HS-27A (cell line): ENCODE measurements around the gene LRRC75B.
A peak's percentile ranks its signal among the peaks of the same experiment; 100 is the strongest.

ENCODE experiments used
- DNase-seq: peaks from one replicate; pipeline ENCODE4 v3.0.0-alpha.2; 2012; ENCODE audit warnings: low read depth, missing footprints

Gene LRRC75B

DNA sequence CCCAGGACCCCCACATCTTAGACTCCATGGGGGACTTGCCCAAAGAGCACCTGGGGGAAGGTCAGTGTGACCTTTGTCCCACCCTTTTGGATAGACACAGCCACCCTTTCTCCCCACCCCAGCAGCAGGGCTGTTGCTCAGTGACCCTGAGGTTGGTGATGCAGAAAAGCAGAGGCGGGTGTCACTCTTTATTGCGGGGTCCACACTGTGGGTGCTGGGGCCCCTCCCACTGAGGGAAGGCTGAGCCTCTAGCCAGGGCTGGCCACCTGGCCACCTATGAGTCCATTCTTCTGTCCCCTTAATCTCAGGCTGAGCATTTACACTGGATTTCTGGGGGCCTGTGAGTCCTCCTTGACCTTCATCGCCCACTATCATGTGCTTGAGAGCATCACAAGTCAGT lies 7.4 kb downstream of the LRRC75B start:
- no peak for DNase-seq

DNA sequence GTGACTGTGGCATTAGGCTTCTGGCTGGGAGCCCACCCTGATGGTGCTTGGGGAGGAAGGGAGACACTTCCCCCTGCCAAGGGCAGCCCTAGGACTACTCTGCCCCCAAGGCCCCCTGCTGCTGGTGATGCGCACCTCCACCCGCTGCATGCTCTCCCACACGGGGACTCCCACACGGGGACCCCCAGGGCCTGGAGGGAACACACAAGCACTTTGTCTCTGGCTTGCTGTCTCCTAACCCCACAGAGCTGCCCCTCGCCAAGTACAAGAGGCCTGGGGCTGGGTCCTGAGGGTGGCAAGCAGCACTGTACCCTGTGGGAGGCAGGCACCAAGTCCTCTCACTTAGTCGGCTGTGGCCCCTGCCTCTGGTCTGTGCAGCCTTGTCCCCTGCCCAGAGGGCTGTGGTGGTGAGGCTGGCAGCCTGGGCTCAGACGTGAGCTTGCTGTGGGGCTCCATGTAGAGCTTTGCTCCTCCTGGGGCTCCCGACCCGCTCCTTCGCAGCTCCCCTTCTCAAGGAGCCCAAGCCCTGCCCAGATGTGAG lies 7.9 kb downstream of the LRRC75B start:
- no peak for DNase-seq

GRCh38 chr22:24584166-24584790 lies 8.6 kb downstream of the LRRC75B start:
- no peak for DNase-seq

DNA sequence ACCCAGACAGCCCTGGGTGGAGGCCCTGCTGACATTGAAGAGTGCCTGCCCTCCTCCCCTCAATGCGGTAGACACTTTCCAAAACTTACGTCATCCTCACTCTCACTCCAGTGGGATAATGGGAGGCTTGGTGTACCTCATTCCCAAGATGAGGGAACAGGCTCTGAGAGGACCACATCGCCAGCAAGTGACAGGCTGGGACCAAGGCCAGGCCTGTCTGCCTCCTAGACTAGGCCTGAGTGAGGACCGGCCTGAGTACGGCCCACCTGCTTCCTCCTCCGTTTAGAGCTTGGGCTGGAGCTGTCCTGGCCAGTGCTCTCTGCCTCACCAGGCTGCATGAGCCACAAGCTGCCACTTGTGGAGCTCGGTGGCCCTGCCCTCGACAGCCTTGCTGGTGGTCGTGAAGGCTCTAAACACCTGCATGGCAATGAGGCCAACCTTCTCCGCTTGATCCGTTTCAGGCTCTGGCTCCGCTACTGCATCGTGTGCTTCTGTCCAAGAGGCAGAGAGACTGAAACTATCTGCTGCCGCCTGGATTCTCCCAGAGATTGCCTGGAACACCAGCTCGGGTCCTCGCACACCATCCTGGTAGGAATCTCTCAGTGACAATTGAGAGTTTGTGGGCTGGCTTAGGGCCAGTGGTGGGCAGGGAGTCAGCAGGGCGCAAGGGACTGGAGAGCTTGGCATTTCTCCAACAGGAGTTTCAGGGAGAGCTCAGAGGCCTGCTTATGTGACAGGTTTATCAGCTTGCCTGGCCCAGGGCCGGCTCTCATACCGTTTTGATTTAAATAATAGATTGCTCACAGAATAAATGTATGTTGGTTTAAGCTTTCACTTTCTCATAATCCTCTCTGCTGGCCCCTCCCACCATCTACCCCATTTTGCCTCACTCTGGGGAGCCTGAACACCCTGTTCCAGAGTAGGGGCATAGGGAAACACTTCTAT lies 9.4 kb downstream of the LRRC75B start:
- no peak for DNase-seq

DNA sequence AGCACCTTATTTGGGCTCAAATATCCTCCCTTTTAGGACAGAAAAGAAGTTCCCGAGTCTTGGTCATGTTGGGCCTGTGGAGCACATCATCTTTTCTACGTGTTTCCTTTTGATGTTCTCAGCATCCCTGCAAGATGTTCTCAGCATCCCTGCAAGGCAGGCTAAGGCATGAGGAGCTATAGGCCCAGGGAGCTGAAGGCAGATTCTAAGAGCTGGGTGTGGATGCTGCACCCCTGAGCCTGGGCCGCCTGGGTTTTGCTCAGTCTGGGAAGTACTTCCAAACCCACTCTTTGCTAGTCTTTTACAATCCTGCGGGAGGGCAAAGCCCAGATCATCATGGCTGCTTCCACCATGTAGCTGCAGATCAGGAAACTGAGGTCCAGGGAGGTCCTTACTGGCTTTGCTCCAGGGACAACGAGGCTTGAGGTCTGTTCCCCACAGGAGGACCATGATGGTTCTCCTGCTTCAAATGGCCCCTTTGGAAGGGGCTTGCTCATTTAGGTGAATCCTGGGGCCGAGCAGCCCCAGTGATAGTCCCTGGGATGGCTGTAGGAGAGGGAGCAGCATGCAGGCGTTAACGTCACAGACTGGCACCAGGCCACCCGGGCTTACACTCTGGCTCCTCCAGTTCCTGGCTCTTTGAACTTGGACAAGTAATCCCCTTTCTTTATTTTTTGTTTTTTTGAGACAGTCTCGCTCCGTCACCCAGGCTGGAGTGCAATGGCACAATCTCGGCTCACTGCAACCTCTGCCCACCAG lies 10.6 kb downstream of the LRRC75B start:
- no peak for DNase-seq

DNA sequence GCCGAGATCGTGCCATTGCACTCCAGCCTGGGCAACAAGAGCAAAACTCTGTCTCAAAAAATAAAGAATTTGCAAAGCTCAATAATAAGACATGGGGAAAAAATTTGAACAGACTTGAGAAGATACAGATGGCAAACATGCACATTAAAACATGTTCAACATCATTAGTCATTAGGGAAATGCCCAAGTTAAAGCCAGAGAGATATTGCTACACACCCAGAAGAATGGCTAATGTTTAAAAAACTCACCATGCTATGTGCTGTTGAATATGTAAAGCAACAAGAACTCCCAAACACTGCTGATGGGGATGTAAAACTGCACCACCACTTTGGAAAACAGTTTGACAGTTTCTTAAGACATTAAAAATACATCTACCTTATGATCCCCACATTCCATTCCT lies 12.6 kb downstream of the LRRC75B start:
- DNase-seq, result no peak

GRCh38 chr22:24579258-24579601 lies 13.6 kb downstream of the LRRC75B start:
- no peak for DNase-seq

- DNase-seq, result no peak
These were observed 14.3 kb downstream of the LRRC75B start for GRCh38 chr22:24578355-24579257.

GRCh38 chr22:24576778-24577177 lies 16.1 kb downstream of the LRRC75B start:
- DNase-seq, result no peak

DNA sequence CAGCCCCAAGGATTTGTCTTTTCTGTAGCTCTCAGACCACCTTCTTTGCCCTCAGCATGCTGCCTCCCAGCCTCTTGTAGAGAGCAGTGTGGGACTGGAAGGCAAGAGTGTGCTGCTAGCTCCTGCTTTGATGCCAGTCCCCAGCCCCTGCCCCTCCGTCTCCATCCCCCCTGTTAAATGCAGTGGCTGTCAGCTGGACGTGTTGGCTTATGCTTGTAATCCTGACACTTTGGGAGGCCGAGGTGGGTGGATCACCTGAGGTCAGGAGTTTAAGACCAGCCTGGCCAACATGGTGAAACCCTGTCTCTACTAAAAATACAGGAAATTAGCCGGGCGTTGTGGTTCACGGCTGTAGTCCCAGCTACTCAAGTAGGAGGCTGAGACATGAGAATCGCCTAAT lies 21.6 kb downstream of the LRRC75B start:
- DNase-seq, result no peak

DNA sequence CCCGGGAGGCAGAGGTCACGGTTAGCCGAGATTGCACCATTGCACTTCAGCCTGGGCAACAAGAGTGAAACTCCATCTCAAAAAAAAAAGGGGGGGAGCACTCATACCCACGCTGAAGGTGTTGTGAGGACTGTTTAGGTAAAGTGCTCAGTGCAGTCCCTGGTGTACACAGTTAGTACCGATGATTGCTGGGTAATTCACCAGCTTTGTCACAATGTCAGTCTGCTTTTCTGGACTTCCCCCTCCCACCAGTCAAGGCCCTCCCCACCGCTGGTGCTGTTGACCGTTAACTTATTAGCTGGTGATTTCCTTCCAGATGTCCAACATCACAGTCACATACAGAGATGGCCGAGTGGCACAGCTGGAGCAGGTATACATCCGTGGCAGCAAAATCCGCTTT lies 25.2 kb downstream of the LRRC75B start:
- DNase-seq, result no peak

DNA sequence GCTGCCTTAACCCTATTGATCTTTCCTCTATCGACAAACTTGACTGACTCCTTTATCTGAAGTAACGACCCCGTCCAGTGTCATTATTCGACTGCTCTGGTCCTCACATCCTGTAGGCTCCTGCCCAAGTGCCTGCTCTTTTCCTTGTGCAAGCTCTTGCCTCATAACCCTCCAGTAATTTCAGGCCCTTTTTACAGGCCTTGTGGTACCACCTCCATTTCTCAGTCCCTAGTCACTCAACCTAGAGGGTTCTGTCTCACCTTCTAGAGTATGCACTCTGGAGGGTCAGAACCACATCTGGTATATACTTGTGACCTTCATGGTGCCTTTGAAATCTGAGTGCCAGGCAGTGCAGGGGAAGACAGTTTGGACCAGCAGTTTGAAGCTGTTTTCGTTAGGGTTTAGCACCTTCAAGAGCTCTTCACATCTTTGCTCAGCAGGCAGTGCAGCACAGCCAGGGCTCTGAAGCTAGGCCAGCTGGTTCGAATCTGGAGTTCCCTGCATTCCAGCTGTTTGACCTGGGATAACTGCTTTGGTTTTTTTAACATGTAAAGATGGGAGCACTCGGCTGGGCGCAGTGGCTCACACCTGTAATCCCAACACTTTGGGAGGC lies 25.9 kb downstream of the LRRC75B start:
- DNase-seq, result no peak

DNA sequence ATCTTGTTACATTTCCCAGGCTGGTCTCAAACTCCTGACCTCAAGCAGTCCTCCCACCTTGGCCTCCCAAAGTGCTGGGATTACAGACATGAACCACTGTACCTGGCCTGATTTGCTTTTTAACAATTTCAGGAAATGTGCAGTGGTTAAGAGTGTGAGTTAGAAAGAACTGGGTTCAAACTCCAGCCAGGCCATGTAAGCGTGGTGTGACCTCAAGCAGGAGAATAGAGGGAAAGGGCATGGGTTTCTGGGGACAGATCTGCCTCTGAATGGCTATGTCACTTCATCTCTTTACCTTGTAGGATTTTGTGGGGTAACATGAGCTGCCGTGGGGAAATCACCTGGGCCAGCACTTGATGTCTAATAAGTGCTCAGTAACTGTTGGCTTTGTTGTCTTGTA lies 27.8 kb downstream of the LRRC75B start:
- no peak for DNase-seq

DNA sequence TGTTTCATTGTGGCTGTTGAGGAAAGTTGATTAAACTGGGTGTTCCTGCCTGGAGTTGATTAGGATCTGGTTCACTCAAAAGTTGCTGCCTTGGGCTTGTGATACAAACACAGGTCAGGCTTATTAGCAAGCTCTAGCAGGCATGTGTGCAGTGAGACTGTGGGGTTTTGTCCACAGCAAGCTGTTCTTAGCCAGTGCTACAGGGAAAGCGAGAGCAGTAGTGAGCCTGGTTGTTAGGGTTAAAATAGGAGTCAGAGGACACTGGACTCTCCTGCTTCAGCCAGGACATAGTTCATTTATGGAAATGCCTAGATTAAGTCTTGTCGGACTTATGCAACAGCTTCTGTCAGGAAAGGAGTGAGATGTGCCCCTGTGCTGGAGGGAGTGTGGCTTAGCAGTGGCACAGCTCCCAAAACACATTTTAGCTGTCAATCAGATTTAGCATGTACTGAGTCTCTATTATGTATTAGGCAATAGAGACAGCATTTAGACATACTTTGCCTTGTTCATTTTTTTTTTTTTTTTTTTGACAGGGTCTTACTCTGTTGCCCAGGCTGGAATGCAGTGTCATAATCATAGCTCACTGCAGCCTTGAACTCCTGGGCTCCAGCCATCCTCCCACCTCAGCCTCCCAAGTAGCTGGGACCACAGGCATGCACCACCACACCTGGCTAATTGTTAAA lies 28.4 kb downstream of the LRRC75B start:
- DNase-seq, result no peak

- DNase-seq, result no peak
These were observed 29.6 kb downstream of the LRRC75B start for GRCh38 chr22:24563246-24563645.

GRCh38 chr22:24559471-24559870 lies 33.4 kb downstream of the LRRC75B start:
- DNase-seq, result no peak

DNA sequence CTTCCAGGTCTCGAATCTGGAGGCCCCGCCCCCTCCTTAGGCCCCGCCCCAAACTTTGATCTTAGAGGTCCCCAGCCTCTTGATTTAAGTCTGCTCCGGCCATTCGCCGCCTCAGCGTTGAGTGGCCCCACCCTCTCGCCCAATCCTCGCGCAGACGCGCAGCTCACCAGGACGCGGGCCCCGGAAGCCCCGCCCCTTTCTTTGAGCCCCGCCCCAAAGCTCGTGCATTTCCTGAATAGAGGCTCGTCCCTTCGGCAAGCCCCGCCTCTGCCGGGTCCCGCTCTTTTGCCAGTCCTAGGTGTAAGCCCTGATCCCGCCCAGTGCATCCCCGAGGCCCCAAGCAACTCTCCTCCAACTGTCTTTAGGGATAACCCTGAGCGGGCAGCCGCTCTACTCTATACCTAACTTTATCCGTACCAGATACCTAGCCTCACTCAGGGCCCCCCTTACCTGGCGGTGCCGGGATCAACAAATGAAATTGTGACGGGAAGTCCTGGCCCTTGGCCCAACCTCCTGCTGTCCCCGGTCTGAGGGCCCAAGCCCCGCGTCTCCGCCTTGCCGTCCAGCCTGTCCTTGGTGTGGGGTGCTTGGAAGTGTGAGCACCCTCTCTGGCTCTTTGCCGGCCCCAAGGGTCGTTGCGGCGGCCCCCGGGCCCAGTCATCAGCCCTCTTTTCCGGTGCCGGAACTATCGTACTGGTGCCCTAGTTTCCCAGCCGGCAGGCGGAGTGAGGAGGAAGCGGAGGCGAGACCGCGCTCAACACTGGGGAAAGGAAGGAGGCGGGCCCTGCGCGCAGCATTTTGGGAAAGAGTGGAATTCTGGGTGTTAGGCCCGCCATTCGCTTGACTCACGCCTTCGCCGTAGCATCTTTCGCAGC lies 37.5 kb downstream of the LRRC75B start, which contains the start of gene SNRPD3:
SNRPD3 (plus strand) TSS at position 835 of the 875 bp plus-strand sequence. CDS start 1,676 bp downstream, outside the sequence.
- peak; percentile 93 for DNase-seq

- peak; percentile 22 for DNase-seq
These were observed 38.3 kb downstream of the LRRC75B start, which contains the start of gene GUCD1 for GRCh38 chr22:24554313-24555164. GUCD1 (minus strand) TSS chr22:24555138; CDS start chr22:24554991, 147 bp downstream.
